Measurements from ENCODE around the gene PLEKHH1.
A peak's percentile ranks its signal among the peaks of the same experiment; 100 is the strongest.
"Not testable (repeated sequence)": the region's sequence is repeated elsewhere in the genome, so short reads cannot be mapped to it uniquely, and the experiment has no call there.

PLEKHH1 gene

GRCh38 chr14:67620217-67620785, 87.2 kb downstream of the PLEKHH1 start:
- DNase-seq: peak; percentile 32
- Mint-ChIP-seq H3K36me3 (ENCODE audit: low read depth) (no peaks in the 10 kb centered on the region), H3K9me3 (no peaks in the 10 kb centered on the region), H3K4me3 (peak overlapping the region; percentile 85), H3K27me3 (peaks cover 6% of the 10 kb centered on the region), H3K4me1 (ENCODE audit: low read depth) (peaks cover 40% of the 10 kb centered on the region), H3K27ac (peak overlapping the region; percentile 46)

DNA sequence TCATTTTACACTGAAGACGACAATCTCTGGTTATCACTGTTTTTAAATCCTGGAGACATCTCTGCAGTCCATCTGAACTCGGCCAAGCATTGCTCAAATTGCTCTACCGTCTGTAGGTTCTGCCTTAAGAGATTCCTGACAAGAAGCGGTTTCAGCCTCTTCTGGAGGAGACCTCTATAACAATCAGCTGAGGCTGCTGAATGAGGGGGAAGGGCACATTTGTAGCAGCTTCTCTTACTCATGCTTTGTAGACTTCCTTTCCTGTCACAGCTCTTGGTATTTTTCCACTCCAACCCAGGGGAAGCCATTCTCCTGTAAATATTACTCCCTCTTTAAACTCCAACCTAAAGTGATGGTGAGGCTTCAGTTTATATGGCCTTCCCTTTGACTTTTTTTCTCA, 89.6 kb downstream of the PLEKHH1 start:
- DNase-seq: no peak
- Mint-ChIP-seq H3K27me3 (peaks cover 6% of the 10 kb centered on the region), H3K27ac (peak overlapping the region; percentile 88), H3K36me3 (ENCODE audit: low read depth) (no peaks in the 10 kb centered on the region), H3K9me3 (no peaks in the 10 kb centered on the region), H3K4me3 (no peak overlapping the region), H3K4me1 (ENCODE audit: low read depth) (peaks cover 40% of the 10 kb centered on the region)

DNA sequence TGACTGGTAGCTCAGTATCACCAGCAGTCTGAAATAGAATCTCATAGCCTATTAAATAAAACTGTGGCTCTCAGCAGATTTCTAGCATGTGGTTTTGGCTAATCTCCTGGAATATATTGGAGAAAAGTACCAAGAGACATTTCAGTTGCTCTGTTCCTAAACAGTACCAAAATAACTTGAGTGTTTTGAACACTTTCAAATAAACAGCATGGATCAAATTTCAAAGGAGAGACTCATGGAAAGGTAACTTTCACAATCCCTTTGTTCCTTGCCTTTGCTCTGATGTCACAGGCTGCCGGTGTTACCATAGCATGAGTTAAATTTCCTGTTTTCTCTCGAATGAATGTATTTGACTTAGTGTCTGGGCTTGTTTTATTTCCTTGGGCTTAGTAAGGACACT, 90.0 kb downstream of the PLEKHH1 start:
- peaks cover 40% of the 10 kb centered on the region for H3K4me1 Mint-ChIP-seq (ENCODE audit: low read depth)
- no peaks in the 10 kb centered on the region for H3K36me3 Mint-ChIP-seq (ENCODE audit: low read depth)
- no peak overlapping the region for H3K4me3 Mint-ChIP-seq
- DNase-seq: no peak
- H3K9me3 Mint-ChIP-seq: no peaks in the 10 kb centered on the region
- H3K27me3 Mint-ChIP-seq: peaks cover 6% of the 10 kb centered on the region
- peak overlapping the region; percentile 88 for H3K27ac Mint-ChIP-seq

DNA sequence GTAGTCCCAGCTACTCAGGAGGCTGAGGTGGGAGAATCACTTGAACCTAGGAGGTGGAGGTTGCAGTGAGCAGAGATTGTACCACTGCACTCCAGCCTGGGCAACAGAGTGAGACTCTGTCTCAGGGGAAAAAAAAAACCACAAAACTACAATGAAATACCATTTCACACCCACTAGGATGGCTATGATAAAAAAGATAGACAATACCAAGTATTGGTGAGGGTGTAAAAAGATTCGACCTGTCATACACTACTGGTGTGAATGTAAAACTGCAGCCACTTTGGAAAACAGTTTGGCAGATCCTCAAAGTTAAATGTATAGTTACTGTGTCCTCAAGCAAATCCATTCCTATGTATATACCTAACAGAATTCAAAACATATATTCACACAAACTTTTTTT, 93.0 kb downstream of the PLEKHH1 start:
- not testable (repeated sequence) for H3K9me3 Mint-ChIP-seq; H3K4me3 Mint-ChIP-seq; DNase-seq; H3K27me3 Mint-ChIP-seq; H3K36me3 Mint-ChIP-seq (ENCODE audit: low read depth); H3K27ac Mint-ChIP-seq
- peaks cover 17% of the 10 kb centered on the region for H3K4me1 Mint-ChIP-seq (ENCODE audit: low read depth)

- no peaks in the 10 kb centered on the region for H3K36me3 Mint-ChIP-seq (ENCODE audit: low read depth)
- peaks cover 11% of the 10 kb centered on the region for H3K4me1 Mint-ChIP-seq (ENCODE audit: low read depth)
- H3K9me3 Mint-ChIP-seq: no peaks in the 10 kb centered on the region
Observed at GRCh38 chr14:67627519-67627918, 94.4 kb downstream of the PLEKHH1 start.

GRCh38 chr14:67630186-67630585, 97.1 kb downstream of the PLEKHH1 start:
- Mint-ChIP-seq H3K4me3 (no peak overlapping the region), H3K9me3 (no peaks in the 10 kb centered on the region), H3K27me3 (no peaks in the 10 kb centered on the region), H3K27ac (no peak overlapping the region), H3K36me3 (ENCODE audit: low read depth) (no peaks in the 10 kb centered on the region), H3K4me1 (ENCODE audit: low read depth) (no peaks in the 10 kb centered on the region)
- no peak for DNase-seq

More at GRCh38 chr14:67627519-67627918, 94.4 kb downstream of the PLEKHH1 start:
- no peak overlapping the region for H3K27ac Mint-ChIP-seq
- DNase-seq: no peak
- H3K27me3 Mint-ChIP-seq: no peaks in the 10 kb centered on the region
- H3K4me3 Mint-ChIP-seq: no peak overlapping the region

DNA sequence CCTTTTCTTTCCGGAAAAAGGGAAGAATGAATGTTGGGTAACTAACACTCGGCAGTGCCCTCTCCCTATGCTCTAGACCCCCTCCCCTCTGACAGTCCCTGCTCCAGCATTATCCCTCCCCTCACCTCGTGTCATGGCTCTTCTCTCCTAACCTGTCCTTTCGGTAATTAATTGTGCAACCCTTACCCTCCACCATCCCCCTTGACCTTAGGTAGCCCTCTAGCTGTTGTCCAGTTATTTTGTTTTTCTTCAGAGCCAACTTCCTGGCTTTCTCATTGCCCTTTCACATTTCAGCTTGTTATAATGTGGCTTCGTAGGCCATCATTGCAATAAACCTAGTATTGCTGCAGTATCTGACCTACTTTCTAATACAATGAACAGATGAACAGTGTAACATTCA, 97.8 kb downstream of the PLEKHH1 start:
- Mint-ChIP-seq H3K36me3 (ENCODE audit: low read depth) (no peaks in the 10 kb centered on the region), H3K27me3 (no peaks in the 10 kb centered on the region), H3K27ac (no peak overlapping the region)

DNA sequence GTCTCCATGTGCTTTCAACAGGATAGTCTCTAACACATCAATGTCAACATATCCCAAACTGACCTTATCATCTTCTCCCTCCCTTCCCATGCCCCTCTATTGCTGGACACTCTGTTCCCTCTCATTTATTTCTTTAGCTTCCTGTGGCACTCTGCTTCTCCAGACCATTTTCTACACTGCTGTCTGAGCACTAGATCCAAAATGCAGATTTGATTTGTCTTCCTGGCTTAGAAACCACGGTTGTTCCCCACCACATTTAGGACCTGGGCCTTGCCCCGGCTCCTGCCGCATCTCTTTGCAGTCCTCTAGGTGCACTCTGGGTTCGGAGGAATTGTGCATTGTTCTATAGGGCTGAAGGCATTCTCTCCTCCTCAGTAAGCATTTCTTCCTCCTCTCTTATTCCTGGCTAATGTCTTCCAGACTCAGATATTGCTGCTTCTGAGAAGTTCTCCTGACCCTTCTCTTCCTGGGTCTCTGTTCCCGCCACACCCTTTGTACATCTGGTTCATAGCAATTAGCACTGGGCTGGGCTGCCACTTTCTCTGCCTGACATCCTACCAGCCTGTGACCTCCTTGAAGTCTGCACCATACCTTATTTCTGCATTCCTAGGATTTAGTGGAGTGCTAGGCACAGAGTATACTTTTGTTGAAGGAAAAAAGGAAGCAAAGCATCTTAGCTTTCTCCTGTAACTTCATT, 100.5 kb downstream of the PLEKHH1 start:
- Mint-ChIP-seq H3K36me3 (ENCODE audit: low read depth) (no peaks in the 10 kb centered on the region), H3K27ac (no peak overlapping the region), H3K27me3 (no peaks in the 10 kb centered on the region), H3K4me1 (ENCODE audit: low read depth) (no peaks in the 10 kb centered on the region), H3K9me3 (no peaks in the 10 kb centered on the region), H3K4me3 (no peak overlapping the region)
- DNase-seq: no peak

More for the DNA sequence above, 97.8 kb downstream of the PLEKHH1 start:
- DNase-seq: no peak
- H3K4me3 Mint-ChIP-seq: no peak overlapping the region
- no peaks in the 10 kb centered on the region for H3K4me1 Mint-ChIP-seq (ENCODE audit: low read depth)
- no peaks in the 10 kb centered on the region for H3K9me3 Mint-ChIP-seq

DNA sequence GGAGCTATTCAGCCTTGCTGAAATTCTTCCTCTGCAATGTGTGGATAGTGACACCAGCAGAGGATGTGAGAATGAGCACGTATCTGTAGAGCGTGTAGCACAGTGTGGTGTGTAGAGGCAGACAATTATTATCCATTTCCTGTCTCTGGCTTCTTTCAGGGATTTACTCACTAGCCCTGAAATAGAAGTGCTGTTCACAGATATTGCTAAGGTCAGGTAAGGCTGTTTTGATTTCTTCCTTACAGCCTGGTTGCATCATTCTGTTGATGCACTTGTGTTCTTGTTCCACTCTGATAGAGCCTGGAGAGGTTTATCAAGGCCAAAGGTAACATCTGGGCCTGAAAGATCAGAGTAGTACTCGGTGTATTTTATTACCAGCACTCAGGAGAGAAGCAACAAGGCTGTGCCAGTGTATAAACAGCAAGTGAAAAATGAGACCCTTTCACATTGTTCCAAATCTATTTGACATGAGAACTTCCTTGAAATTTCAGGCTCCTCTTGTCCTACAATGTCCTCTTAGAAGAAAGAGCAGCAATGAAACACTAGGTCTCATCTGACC, 103.3 kb downstream of the PLEKHH1 start:
- Mint-ChIP-seq H3K4me3 (no peak overlapping the region), H3K27ac (no peak overlapping the region), H3K27me3 (no peaks in the 10 kb centered on the region), H3K36me3 (ENCODE audit: low read depth) (no peaks in the 10 kb centered on the region), H3K9me3 (no peaks in the 10 kb centered on the region), H3K4me1 (ENCODE audit: low read depth) (no peaks in the 10 kb centered on the region)
- DNase-seq: no peak

DNA sequence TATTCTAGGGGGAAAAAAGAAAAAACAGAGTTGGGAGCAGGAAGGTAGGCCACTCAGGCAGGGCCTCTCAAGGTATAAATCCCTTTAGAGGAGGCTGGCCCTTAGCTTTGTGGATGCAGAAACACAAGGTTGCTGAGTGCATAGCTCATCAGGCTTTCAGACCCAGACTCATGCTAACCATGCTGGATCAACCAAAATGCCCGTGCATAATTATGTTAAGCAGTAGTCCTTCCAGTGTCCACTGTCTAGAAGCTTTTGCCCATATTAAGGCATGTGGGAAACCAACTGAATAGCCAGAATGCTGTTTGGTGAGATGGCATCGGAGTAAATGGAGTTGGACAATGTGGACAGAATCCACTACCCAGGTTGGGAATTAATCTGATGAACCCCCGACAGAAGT, 105.6 kb downstream of the PLEKHH1 start:
- Mint-ChIP-seq H3K4me3 (no peak overlapping the region), H3K9me3 (no peaks in the 10 kb centered on the region), H3K27me3 (no peaks in the 10 kb centered on the region), H3K4me1 (ENCODE audit: low read depth) (peaks cover 15% of the 10 kb centered on the region), H3K36me3 (ENCODE audit: low read depth) (peaks cover 5% of the 10 kb centered on the region), H3K27ac (no peak overlapping the region)
- DNase-seq: no peak
